ENCODE measurements around the gene MAST2.
"Not testable (repeated sequence)": the region's sequence is repeated elsewhere in the genome, so short reads cannot be mapped to it uniquely, and the experiment has no call there.

GRCh38 chr1:45844000-45844399, 40.6 kb downstream of the MAST2 start:
- not testable (repeated sequence) for TF ChIP-seq EZH2 (IDR thresholded peaks at IDR 0.05; ENCODE audit: insufficient read depth, poor library complexity, severe bottlenecking); EZH2phosphoT487 (IDR thresholded peaks at IDR 0.05; ENCODE audit: insufficient read depth, low read depth)

All from GM23248 (cell line).